ENCODE measurements around the gene THADA.

DNA sequence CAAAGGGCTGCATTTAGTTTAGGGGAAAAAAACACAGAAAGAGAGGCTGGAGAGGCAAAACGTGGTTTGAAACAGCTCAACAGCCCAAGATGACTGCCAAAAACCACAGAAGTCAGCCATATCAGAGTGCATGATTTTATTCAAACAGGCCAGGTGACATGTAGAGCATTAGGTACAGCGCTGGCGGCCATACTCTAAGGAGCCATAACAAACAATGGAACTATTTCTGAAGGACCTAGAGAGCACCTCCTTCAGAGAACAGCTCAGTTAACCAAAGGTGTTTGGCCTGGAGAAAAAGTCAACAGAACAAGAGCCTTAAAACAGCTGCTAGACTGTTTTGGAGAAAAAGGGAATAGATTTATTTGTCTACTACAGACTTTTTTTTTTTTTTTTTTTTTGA is 2.6 kb downstream of the THADA start:
- TF ChIP-seq, protein P1, sequence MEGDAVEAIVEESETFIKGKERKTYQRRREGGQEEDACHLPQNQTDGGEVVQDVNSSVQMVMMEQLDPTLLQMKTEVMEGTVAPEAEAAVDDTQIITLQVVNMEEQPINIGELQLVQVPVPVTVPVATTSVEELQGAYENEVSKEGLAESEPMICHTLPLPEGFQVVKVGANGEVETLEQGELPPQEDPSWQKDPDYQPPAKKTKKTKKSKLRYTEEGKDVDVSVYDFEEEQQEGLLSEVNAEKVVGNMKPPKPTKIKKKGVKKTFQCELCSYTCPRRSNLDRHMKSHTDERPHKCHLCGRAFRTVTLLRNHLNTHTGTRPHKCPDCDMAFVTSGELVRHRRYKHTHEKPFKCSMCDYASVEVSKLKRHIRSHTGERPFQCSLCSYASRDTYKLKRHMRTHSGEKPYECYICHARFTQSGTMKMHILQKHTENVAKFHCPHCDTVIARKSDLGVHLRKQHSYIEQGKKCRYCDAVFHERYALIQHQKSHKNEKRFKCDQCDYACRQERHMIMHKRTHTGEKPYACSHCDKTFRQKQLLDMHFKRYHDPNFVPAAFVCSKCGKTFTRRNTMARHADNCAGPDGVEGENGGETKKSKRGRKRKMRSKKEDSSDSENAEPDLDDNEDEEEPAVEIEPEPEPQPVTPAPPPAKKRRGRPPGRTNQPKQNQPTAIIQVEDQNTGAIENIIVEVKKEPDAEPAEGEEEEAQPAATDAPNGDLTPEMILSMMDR (IDR thresholded peaks at IDR 0.05), result no peak
- TF ChIP-seq POLR2A (IDR thresholded peaks at IDR 0.05) (no peak), EP300 (IDR thresholded peaks at IDR 0.05) (no peak)
